Fibroblast of lung (primary cell): ENCODE measurements around the gene PGAM2. TPM values are rescaled to one million over a fixed set of nuclear protein-coding genes. Genes with fewer than 3 reads are reported as not detected.
"Not testable (repeated sequence)": the region's sequence is repeated elsewhere in the genome, so short reads cannot be mapped to it uniquely, and the experiment has no call there.

Experiments
- DNase-seq, 2 donors: peaks; one replicate each; pipeline versions ENCODE4 v3.0.0 to v3.0.0-alpha.2; 2010; ENCODE audit warnings: low read depth in 2 of 2
- H2AFZ ChIP-seq: 2 replicates; pipeline ENCODE4 v1.5.1; 2012; ENCODE audit warnings: low read length, control low read depth, inconsistent platforms
- H3K27ac ChIP-seq: 2 replicates; pipeline ENCODE4 v1.5.1; 2011; ENCODE audit warnings: low read length, control low read depth; ENCODE audit not compliant: insufficient read depth
- H3K27me3 ChIP-seq: 2 replicates; pipeline ENCODE4 v1.5.1; 2011; ENCODE audit warnings: mild to moderate bottlenecking, low read length; ENCODE audit not compliant: control insufficient read depth, insufficient read depth
- H3K36me3 ChIP-seq: 2 replicates; pipeline ENCODE4 v1.5.1; 2011; ENCODE audit warnings: low read length; ENCODE audit not compliant: control insufficient read depth, insufficient read depth
- H3K4me1 ChIP-seq: 2 replicates; pipeline ENCODE4 v1.5.1; 2011; ENCODE audit warnings: low read length; ENCODE audit not compliant: control insufficient read depth, insufficient read depth; ENCODE audit errors: extremely low read depth
- H3K4me2 ChIP-seq: 2 replicates; pipeline ENCODE4 v1.5.1; 2011; ENCODE audit warnings: low read length, control low read depth; ENCODE audit not compliant: insufficient read depth; ENCODE audit errors: extremely low read depth
- H3K4me3 ChIP-seq, 4 experiments: fragments of 200-600 bp in 1 of 4; sonication (generic) in 1 of 4; replicated peaks in 1 of 4; 2 replicates each; pipeline ENCODE4 v1.5.1; 2011 to 2016; ENCODE audit warnings: low read length in 4 of 4, low read depth in 3 of 4, mild to moderate bottlenecking in 3 of 4, control low read depth in 2 of 4, inconsistent platforms in 1 of 4, mixed read lengths in 1 of 4; ENCODE audit not compliant: insufficient read depth in 1 of 4; ENCODE audit errors: control extremely low read depth in 1 of 4
- H3K79me2 ChIP-seq: 2 replicates; pipeline ENCODE4 v1.5.1; 2012; ENCODE audit warnings: mild to moderate bottlenecking, low read length, inconsistent platforms; ENCODE audit not compliant: control insufficient read depth, insufficient read depth
- H3K9ac ChIP-seq: 2 replicates; pipeline ENCODE4 v1.5.1; 2011; ENCODE audit warnings: mild to moderate bottlenecking, low read length, control low read depth; ENCODE audit not compliant: insufficient read depth
- H3K9me3 ChIP-seq: 2 replicates; pipeline ENCODE4 v1.5.1; 2012; ENCODE audit warnings: low read depth, low read length; ENCODE audit not compliant: control insufficient read depth, insufficient read depth
- H4K20me1 ChIP-seq: 2 replicates; pipeline ENCODE4 v1.5.1; 2011; ENCODE audit warnings: low read length; ENCODE audit not compliant: control insufficient read depth, insufficient read depth; ENCODE audit errors: extremely low read depth
- polyA plus RNA-seq, 2 donors: library from polyadenylated mRNA; depleted of rRNA in 1 of 2; stranded (reverse) in 1 of 2; unstranded in 1 of 2; fragments of >200 nt; gene quantifications; 2 replicates each; pipeline ENCODE4 v1.2.1, GENCODE V29; 2011 to 2012; ENCODE audit warnings: missing spikeins in 1 of 2
- total RNA-seq: library from RNA; depleted of rRNA; stranded (reverse); fragments of >200 nt; gene quantifications from 2 replicates; pipeline ENCODE4 v1.2.1, GENCODE V29; 2014

PGAM2 gene
- total and polyA plus RNA-seq, 2 donors (not counting 1 experiment from before 2014, with no cell fraction given), result 0.33 TPM; not detected in 1

DNA sequence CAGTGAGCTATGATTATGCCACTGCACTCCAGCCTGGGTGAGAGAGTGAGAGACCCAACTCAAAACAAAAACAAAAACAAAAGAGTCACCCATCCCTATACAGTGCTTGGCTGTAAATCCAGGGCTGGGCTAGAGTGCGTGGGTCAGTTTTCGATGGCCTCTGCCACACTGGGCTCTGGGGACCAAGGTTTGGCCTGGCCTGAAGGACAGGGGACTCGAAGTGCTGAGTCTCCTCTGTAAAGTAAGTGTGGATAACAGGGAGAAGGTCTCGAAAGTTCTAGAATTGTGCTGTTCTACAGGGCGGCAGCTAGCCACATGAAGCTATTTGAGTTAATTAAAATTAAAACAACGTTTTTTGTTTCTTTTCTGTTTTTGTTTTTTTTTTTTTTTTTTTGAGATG, 33.3 kb downstream of the PGAM2 start:
- not testable (repeated sequence) for H4K20me1 ChIP-seq, DNase-seq, H3K9ac ChIP-seq, H3K27me3 ChIP-seq, H3K79me2 ChIP-seq, H2AFZ ChIP-seq, H3K36me3 ChIP-seq, H3K4me2 ChIP-seq, H3K4me3 ChIP-seq, H3K27ac ChIP-seq, H3K9me3 ChIP-seq, H3K4me1 ChIP-seq

DNA sequence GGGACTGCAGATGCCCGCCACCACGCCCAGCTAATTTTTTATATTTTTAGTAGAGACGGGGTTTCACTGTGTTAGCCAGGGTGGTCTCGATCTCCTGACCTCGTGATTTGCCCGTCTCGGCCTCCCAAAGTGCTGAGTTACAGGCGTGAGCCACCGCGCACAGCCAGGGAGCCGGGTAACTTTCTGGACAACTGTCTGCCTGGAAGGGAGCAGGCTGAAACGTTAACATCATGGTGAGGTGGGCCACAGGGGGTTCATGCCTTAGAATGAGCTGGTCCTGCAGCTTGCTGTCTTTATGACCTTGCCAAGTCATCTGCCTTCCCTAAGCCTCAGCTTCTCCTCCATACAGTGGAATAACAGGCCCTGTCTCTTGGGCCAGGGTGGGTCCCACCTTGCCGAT, 34.0 kb downstream of the PGAM2 start:
- H3K27me3 ChIP-seq, DNase-seq, H3K79me2 ChIP-seq, H3K9me3 ChIP-seq, H3K4me1 ChIP-seq, H3K9ac ChIP-seq, H2AFZ ChIP-seq, H3K36me3 ChIP-seq, H3K4me2 ChIP-seq, H4K20me1 ChIP-seq, H3K4me3 ChIP-seq, H3K27ac ChIP-seq: not testable (repeated sequence)

DNA sequence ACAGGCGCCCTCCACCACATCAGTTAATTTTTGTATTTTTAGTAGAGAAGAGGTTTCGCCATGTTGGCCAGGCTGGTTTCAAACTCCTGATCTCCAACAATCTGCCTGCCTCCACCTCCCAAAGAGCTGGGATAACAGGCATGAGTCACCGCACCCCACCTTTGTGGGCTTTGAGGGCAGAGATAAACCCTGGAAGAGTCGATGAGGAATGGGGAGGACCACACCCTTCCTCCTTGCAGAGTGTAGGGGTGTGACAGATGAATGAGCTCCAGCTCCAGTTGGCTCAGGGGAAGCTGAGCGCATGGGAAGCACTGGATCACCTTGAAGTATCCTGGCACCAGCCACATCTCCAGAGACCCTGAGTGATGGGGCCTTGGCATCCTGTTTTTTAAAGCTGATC, 35.3 kb downstream of the PGAM2 start:
- not testable (repeated sequence) for H4K20me1 ChIP-seq, DNase-seq

DNA sequence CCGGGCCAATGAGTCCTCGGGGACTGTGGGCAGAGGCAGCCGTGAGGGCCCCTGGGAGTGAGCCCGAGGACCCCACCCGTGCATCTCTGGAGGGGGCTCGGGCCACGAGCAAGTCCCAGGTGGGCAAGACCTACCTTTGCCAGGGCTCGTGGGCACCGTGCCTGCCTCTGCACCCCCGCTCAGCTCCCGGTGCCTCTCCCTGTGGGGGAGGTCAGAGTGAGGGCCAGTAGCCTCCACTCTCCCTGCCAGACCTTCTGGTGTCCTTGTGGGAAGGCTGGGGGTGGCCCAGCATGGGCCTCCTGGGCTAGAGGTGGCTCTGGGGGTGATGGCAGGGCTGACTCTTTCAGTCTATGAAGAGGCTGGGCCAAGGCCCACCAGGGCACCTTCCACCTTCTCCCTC, 35.9 kb downstream of the PGAM2 start:
- not testable (repeated sequence) for DNase-seq, H2AFZ ChIP-seq, H3K79me2 ChIP-seq, H3K9me3 ChIP-seq, H3K27ac ChIP-seq, H3K4me2 ChIP-seq, H3K36me3 ChIP-seq, H4K20me1 ChIP-seq, H3K27me3 ChIP-seq, H3K9ac ChIP-seq, H3K4me3 ChIP-seq, H3K4me1 ChIP-seq

More for the DNA sequence above, 35.3 kb downstream of the PGAM2 start:
- not testable (repeated sequence) for H3K4me3 ChIP-seq, H3K9ac ChIP-seq, H3K27ac ChIP-seq, H3K36me3 ChIP-seq, H2AFZ ChIP-seq, H3K9me3 ChIP-seq, H3K4me2 ChIP-seq, H3K27me3 ChIP-seq, H3K4me1 ChIP-seq, H3K79me2 ChIP-seq

DNA sequence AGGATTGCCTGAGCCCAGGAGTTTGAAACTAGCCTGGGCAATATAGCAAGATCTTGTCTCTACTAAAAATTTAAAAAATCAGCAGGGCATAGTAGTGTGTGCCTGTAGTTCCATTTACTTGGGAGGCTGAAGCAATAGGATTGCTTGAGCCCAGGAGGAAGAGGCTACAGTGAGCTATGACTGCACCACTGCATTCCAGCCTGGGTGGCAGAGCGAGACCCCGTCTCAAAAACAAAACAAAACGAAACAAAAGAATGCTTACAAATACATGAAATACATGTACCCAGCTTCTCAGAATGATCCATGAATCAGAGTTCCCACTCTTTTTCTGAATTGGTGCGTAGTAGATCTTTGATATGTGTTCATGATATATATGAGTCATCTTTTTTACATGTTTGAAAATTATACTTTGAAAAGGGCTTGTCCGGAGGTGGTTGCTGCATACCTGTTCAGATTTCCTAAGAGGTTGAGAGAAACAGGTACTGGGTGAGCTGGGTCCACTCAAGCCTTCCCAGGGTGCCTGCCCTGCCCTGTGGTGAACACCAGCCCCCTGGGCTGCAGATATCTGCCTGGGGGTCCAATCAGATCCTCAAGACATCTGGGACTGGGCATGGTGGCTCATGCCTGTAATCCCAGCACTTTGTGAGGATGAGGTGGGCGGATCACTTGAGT, 42.4 kb downstream of the PGAM2 start:
- H3K79me2 ChIP-seq, H3K4me3 ChIP-seq, H3K4me1 ChIP-seq, H3K4me2 ChIP-seq, H2AFZ ChIP-seq, H3K27ac ChIP-seq, H4K20me1 ChIP-seq, H3K36me3 ChIP-seq, H3K27me3 ChIP-seq, DNase-seq, H3K9ac ChIP-seq, H3K9me3 ChIP-seq: not testable (repeated sequence)

DNA sequence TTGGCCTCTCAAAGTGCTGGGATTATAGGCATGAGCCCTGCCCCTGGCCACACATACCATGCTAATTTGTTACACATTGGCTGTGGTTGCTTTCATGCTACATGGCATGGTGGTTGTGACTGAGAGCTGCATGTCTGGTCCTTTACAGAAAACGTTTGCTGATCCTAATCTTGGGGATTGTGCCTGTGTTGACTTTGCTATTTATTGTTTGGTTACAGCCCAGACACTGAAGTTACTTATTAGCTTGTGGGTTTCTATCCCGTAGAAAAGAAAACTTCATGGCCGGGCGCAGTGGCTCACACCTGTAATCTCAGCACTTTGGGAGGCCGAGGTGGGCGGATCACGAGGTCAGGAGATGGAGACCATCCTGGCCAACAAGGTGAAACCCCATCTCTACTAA, 43.3 kb downstream of the PGAM2 start:
- H2AFZ ChIP-seq, H3K36me3 ChIP-seq, H3K4me1 ChIP-seq, H3K79me2 ChIP-seq, H4K20me1 ChIP-seq, H3K4me3 ChIP-seq, H3K4me2 ChIP-seq, H3K27me3 ChIP-seq, H3K9me3 ChIP-seq, H3K9ac ChIP-seq, DNase-seq, H3K27ac ChIP-seq: not testable (repeated sequence)

DNA sequence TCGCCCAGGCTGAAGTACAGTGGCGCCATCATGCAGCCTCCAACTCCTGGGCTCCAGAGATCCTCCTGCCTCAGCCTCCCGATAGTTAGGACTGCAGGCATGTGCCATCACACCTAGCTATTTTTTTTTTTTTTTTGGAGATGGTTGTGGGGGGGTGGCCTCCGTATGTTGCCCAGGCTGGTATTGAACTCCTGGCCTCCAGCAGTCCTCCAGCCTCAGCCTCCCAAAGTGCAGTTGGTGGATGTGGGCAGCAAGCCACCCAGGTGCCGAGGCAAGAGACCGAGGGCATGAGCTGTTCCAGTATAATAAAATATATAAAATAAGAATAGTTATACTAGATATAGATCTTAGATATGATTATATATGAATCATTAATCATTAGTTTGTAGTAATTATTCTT, 45.5 kb downstream of the PGAM2 start:
- not testable (repeated sequence) for H2AFZ ChIP-seq, DNase-seq, H3K4me3 ChIP-seq, H3K4me1 ChIP-seq, H3K9ac ChIP-seq, H3K4me2 ChIP-seq, H3K27me3 ChIP-seq, H3K36me3 ChIP-seq, H3K9me3 ChIP-seq, H4K20me1 ChIP-seq, H3K27ac ChIP-seq, H3K79me2 ChIP-seq
